A673 (cell line): ENCODE data around the gene CEP85L.

Experiments used
- EZH2 ChIP-seq: fragments of 200-600 bp; sonication (generic); IDR thresholded peaks from 2 replicates; pipeline ENCODE4 v1.6.1; 2017; ENCODE audit warnings: borderline replicate concordance, low read depth, mild to moderate bottlenecking, mixed read lengths, antibody characterized with exemption, low read length; ENCODE audit not compliant: poor library complexity, severe bottlenecking
- TF ChIP-seq, protein P1 (sequence below): fragments of 300-800, 200-600 bp; sonication (generic); conservative IDR thresholded peaks from 2 replicates; pipeline ENCODE4 v1.5.1; 2017; ENCODE audit warnings: low read depth, mild to moderate bottlenecking, antibody characterized with exemption, low read length, moderate library complexity, mixed read lengths

DNA sequence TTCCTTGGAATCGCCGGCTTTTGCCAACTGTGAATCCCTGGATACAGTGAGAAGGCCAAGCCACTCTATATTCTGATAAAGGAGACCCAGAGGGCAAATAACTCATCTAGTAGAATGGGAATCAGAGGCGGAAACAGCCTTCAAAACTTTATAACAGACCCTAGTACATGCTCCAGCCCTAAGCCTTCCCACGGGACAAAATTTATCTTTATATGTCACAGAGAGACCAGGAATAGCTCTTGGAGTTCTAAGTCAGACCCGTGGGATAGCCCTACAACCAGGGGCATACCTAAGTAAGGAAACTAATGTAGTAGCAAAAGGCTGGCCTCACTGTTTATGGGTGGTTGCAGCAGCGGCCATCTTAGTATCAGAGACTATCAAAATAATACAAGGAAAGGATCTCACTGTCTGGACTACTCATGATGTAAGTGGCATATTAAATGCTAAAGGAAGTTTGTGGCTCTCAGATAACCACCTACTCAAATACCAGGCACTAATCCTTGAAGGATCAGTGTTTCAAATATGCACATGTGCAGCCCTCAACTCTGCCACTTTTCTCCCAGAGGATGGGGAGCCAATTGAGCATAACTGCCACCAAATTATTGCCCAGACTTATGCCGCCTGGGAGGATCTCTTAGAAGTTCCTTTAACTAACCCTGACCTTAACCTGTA is 29.5 kb downstream of the CEP85L start:
- TF ChIP-seq, protein P1, sequence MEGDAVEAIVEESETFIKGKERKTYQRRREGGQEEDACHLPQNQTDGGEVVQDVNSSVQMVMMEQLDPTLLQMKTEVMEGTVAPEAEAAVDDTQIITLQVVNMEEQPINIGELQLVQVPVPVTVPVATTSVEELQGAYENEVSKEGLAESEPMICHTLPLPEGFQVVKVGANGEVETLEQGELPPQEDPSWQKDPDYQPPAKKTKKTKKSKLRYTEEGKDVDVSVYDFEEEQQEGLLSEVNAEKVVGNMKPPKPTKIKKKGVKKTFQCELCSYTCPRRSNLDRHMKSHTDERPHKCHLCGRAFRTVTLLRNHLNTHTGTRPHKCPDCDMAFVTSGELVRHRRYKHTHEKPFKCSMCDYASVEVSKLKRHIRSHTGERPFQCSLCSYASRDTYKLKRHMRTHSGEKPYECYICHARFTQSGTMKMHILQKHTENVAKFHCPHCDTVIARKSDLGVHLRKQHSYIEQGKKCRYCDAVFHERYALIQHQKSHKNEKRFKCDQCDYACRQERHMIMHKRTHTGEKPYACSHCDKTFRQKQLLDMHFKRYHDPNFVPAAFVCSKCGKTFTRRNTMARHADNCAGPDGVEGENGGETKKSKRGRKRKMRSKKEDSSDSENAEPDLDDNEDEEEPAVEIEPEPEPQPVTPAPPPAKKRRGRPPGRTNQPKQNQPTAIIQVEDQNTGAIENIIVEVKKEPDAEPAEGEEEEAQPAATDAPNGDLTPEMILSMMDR: no peak
- no peak for TF ChIP-seq EZH2
